Measurements from ENCODE around the gene FCSK. TPM values are rescaled to one million over a fixed set of nuclear protein-coding genes. Genes with fewer than 3 reads are reported as not detected.
A peak's percentile ranks its signal among the peaks of the same experiment; 100 is the strongest.
"Not testable (repeated sequence)": the region's sequence is repeated elsewhere in the genome, so short reads cannot be mapped to it uniquely, and the experiment has no call there.

The FCSK gene
- total RNA-seq, 1 experiment from 2014 or later, result 9.4 TPM

DNA sequence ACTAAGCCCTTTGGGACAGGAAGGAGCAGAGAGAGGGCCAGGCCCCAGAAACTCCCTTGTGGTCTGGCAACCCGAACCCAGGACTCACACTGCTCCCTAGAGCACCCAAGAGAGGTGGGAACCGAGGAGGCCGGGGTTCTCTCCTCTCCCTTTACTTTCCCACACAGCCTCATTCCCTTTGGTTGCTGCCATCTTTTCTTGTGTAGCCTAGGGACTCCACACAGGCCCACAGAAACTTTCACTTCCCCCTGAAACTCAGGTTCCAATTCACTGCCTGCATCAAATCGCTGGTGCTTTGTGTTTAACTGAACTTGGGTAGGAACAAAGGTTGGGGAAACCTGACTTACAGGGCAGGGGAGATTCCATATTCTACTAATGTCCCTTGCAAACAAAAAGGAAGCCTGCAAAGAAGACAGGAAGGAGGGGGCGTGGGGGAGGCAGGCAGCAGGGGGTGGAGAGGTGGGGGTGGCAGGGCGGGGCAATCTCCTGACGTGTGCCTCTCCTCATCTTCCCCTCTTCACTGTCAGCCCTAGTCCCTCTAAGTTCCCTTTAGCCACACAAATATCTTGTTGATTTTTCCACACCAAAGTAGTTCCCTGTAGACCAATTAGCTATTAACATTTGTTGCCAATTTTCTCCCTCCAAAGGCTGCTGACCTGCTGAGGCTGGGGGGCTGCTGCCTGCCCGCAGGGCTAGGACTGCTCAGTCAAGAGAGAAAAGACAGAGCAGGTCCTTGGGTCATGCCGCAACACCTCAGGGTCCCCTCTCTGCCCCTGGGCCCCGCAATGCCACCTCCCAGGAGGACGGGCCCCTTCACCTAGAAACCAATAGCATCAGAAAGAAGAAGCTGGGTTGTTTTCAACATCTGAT lies 23.5 kb upstream of the FCSK start:
- DNase-seq (ENCODE audit: low spot score), result peak; percentile 36

DNA sequence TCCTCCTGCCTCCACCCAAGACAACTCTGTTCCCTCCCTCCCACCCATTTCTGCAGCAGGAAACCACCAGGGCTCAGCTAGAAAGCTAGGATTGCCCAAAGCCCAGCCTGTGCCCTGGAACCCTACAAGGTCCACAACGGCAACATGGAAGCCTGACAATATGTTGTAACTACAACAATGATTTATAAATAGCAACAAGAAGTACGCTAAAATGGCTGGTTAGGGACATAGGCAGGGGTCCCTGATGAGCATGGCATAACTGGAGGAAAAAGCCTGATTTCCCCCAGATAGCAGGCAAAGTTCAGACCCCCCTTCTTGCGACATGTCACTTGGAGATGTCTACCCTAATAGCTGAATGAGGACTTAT lies 22.1 kb upstream of the FCSK start:
- no peak for DNase-seq (ENCODE audit: low spot score)

DNA sequence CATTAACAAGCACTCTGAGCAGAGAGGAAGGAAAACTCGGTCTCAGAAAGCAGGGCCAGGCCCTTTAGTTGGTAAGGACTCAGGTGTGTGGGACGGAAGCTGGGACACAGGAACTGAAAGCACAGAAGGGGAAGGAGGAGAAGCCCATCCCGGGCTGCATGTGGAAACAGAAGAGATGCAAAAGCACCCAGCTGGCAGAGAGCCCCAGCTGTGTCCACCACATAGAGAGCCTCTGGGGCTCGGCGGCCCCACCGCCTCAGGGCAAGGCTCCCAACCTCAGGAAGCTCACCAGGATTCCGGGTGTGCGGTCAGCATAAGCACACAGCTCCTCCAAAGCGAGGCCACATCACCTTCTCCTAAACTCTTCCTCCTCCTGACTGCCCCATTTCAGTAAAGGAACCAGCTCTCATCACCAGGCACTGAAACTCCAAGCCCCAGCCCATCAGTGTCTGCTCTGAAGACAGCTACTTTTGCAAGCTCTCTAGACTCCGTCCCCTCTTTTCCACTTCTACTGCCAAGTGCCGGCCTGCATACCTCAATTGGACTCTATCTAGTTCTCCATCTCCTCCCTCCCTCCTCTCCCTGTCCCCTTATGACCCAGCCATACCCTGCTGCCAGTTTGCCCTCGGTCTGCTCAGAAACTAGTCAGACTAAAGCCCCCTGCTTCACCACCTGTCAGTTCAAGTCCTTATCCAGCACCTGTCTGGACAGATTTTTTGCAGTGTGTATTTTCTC lies 21.5 kb upstream of the FCSK start:
- DNase-seq (ENCODE audit: low spot score), result peak; percentile 51

DNA sequence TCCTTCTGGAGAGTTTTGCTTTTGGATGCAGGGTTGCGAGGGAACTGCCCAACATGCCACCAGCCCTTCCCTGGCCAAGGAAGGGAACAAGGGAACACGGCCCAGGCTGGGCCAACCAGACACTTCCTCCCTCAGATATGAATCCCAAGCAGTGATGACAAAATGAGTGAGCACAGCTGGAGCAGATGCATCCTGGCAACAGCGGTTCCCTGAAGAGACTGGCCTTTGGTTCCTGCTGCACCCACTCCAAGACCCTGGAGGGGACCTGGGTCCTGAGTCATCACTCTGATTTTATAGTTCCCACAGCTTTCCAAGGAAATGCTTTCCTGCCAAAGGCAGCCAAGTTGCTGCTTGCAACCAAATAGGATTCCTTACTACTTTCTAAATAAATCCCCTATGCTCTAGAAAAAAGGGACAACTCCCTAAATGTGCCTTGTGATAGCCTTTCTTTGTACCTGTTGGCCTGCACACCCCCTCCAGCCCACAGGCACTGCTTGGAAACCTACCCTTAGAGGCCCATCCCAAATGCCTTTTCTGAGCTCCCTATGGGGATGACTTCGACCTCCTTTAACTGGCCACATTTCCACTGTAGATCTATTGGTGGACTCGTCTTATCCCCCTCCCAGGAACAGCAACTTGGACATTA lies 20.8 kb upstream of the FCSK start:
- peak; percentile 89 for DNase-seq (ENCODE audit: low spot score)

DNA sequence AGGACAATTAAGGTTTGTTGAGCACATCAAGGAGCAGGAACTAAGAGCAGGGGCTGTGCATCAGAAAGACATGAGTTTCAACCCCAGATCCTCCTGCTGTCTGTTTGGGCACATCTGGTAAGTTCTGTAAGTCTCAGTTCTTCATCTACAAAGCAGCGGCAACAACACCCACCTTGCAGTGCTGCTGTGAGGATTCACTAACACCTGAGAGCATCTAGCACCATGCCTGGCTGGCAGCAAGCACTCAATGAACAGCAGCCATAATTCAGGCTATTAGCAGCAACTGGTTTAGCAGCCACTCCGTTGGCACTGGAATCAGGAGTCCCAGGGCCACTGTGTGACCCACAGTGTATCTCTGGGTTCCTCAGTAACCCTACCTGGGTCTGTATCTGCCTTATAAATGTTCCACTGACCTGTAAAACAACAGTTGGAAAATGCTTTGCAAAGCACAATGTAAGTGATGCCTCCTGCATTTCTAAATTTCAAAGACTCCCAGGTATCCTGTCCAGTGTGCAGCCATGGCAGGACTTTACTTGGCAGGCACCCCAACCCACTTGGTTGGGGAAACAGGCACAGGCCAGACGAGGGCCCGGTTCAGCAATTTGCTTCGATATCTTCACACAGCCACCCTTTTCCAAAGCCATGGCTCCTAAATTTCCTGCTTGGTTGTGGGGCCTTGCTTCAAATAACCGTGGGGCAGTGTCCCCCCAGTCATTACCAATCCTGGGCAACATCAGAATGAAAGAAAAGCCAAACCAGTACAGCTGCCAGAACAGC lies 19.7 kb upstream of the FCSK start:
- DNase-seq (ENCODE audit: low spot score), result no peak

DNA sequence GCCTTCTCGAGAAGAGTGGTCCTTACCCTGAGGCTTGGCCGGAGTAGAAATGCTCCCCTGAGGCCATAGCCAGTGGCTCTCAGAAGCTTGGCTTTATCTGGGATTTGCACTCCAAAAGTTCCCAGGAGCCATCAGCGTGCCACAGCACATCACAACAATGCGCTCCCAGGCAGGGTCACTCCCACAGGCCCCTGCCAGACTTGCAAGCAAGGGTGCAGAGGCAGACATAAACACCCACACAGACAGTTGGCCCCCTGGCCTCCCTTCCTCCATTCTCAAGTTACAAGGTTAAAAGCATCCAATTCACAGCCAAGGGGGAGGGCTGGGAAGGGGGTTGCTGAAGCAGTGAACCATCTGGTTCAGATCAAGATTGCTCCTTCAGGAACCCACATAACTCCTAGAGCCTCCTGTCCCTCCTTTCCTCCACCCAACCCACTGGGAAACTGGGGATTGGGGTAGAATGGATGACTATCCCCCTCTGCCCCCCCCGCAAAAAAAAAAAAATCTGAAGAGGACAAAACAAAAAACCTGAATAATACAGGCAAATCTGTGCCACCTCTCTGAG lies 17.3 kb upstream of the FCSK start:
- DNase-seq (ENCODE audit: low spot score), result no peak

DNA sequence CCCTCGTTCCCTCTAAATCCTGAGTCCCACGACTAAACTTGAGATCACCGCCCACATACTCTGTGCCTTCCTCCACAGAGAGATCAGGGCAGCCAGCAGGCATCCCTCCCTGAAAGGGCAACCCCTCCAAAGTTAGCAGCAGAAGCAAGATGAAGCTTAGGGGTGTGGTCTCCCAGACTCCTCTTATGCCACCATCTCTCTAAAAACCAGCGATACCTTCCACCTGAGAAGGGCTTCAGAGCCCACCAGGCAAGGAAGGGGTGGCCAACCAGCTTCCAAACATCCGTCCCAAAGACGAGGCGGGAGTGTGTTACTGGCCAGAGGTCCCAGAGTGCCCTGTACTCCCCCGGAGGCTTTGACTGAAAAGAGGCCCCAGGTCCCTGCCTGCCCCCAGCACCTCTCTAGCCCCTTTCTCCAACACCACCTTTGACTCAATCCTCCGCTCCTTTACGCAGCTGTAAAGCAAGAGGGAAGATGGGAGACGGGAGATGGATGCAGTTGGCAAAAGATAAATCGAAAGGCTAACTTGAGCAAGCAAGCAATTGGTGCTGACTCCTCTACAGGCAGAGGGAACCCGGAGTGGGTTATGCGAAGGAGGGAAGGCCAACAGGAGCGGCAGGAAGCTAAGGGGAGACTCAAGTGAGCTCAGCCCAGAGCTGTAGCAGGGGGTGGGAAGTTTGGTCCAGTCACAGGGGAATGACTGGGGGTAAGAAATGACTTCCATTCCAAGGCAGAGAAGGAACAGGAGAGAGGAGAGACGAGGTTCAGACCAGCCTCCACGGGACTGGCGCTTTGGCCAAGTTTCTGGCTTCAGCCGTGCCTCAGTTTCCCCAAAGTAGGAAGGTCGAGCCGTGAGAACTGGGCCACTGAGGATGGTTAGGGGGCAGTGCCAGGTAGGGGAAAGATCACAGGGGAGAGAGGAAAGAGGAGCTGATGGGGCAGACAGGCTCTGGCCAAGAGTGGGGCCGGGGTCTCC lies 16.5 kb upstream of the FCSK start:
- DNase-seq (ENCODE audit: low spot score), result no peak

DNA sequence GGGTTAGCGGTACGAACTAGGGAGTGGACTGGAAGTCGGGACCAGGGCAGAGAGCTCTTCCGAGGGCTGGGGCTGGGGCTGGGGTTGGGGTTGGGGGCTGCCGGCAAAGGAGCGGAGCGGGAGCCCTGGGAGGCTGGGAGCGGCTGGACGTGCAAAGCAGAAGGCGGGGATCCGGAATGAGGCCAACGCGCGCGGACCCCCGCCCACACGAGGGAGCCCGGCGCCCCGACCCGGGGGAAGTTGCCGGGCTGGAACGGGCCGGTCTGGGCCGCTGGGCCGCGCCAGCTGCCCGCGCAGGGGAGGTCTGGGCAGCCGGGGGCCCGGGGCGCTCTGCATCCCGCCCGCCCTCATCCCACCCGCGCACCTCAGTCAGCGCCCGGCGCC lies 15.8 kb upstream of the FCSK start:
- DNase-seq (ENCODE audit: low spot score), result no peak

DNA sequence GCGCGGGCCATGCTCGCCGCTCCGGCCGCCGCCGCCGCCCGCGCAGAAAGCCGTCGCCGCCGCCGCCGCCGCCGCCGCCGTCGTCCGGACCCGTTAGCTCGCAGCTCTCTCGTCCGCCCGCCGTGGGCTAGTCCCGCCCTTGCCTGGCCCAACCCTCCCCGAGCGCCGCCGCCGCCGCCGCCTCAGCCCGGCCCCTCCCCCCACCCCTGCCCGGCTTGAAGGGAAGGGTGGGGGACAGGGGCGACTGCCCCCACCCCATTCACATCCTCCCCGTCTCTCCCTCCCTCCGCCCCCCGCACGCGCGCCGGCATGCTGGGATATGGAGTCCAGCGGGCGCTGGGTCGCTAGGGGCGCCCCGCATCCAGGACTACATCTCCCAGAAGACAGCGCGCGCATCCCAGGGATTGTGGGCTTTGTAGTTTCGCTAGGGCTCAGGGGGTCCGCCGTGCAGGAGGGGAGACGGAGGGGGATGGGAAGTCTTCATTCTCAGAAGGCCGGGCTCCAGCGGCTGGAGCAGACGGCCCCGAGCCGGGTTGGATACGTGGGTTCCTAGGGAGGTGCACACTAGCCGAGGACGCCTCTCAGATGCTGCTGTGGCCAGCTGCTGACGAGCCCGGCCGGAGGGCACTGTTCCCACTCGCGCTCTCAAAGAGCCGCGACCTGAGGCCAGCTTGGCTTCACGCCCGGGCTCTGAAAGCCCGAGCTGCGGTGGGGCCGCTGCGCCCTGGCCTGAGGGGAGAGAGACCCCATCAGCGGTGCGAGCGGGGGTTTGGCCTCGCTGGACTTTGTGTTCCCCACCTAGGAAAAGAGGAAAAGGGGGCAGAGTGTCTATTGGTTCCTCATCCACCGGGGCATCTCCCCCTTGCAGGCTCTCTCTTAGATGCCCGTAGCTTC lies 15.2 kb upstream of the FCSK start, which contains the start of gene ST3GAL2:
Gene ST3GAL2 (minus strand): TSS at position 132 of the 894 bp plus-strand sequence. CDS start 40,570 bp downstream, outside the sequence.
- peak; percentile 87 for DNase-seq (ENCODE audit: low spot score)

DNA sequence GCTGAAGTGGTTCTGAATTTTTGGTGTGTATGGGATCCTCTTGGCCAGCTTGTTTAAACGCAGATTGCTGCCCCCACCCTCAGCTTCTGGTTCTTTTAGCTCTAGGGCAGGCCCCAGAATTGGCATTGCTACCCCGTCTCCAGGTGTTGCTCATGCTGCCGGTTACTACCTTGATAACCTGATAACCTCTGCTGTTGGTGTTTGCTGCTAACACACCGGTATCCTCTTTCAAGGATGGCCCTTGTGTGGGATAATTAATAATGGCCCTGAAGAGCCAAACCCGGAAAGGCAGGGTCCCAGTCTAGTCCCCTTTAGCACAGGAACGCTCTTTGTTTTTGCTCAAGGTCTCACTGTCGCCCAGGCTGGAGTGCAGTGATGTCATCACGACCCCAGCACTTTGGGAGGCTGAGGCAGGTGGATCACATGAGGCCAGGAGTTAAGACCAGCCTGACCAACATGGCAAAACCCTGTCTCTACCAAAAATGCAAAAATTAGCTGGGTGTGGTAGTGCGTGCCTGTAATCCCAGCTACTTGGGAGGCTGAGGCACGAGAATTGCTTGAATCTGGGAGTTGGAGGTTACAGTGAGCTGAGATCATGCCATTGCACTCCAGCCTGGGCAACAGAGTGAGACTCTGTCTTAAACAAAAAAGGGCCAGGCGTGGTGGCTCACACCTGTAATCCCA lies 14.2 kb upstream of the FCSK start:
- DNase-seq (ENCODE audit: low spot score), result no peak

DNA sequence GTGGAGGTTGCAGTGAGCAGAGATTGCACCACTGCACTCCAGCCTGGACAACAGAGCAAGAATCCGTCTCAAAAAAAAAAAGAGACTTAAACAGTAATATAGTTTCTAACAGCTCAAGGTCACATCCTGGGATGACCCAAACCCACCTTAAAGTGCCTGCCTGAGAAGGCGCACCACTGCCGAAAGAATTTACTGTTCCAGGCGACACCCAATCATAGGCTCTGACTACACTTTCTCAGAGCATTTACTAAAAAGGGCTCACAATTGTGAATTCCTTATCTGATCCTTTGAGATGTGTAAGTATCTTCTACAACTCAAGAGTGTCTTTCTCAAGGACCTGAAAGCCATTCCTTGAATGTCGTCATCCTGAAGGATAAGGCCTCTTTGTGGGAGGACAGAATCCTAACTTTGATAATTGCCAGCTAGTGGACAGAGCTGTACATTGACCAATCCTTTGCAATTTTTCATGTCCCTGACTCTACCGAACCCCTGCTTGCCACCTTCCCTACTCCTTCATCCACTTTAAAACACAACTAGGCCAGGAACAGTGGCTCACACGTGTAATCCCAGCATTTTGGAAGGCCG lies 12.9 kb upstream of the FCSK start:
- DNase-seq (ENCODE audit: low spot score), result no peak

DNA sequence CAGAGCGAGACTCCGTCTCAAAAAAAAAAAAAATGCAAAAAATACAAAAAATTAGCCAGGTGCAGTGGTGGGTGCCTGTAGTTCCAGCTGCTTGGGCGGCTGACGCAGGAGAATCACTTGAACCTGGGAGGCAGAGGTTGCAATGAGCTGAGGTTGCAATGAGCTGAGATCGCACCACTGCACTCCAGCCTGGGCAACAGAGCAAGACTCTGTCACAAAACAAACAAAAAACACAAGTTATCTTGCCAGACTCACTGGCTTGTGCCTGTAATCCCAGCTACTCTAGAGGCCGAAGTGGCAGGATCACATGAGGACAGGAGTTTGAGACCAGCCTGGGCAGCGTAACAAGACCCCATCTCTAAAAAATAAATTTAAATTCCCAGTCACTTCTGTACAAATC lies 12.1 kb upstream of the FCSK start:
- DNase-seq (ENCODE audit: low spot score), result no peak

DNA sequence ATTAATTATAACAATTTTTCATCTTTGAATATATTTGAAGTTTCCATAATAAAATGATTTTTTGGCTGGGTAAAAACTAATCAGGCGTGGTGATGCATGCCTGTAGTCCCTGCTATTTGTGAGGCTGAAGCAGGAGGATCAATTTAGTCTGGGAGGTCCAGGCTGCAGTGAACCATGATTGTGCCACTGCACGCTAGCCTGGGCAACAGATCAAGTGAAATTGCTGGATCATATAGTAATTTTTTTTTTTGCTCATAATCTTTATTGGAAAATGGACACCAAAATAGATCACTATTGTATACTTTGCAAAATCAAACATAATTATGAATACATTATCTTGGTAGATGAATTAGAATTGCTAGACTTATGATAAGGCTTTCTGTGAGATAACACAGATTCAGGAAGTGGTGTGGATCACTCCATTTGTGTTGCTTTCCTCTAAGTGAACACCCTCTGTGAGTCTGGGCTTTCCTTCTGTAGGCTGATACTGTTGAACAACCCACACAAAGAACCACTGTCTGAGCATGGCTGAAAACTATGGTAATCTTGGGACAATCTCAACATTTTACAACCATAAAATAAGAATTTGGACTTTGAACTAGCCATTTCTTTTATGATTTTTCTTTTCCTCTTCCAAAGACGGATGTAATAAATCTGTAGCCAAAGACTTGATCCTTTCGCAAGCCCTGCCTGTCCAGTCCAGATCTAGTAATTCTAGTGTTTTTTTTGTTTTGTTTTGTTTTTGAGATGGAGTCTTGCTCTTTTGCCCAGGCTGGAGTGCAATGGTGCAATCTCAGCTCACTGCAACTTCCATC lies 9.9 kb upstream of the FCSK start:
- DNase-seq (ENCODE audit: low spot score), result no peak

DNA sequence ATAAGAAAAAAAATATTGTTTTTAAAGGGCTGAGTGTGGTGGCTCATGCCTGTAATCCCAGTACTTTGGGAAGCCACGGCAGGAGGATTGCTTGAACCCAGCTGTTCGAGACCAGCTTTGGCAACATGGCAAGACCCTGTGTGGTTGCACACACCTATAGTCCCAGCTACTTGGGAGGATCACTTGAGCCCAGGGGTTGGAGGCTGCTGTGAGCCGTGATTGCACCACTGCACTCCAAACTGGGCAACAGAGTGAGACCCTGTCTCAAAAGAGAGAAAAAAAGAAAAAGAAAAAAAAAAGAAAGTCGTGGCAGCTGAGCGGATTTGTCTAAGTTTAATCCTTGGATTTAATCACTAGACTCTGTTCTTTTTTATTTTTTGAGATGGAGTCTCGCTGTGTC lies 6.3 kb upstream of the FCSK start:
- DNase-seq (ENCODE audit: low spot score), result no peak

DNA sequence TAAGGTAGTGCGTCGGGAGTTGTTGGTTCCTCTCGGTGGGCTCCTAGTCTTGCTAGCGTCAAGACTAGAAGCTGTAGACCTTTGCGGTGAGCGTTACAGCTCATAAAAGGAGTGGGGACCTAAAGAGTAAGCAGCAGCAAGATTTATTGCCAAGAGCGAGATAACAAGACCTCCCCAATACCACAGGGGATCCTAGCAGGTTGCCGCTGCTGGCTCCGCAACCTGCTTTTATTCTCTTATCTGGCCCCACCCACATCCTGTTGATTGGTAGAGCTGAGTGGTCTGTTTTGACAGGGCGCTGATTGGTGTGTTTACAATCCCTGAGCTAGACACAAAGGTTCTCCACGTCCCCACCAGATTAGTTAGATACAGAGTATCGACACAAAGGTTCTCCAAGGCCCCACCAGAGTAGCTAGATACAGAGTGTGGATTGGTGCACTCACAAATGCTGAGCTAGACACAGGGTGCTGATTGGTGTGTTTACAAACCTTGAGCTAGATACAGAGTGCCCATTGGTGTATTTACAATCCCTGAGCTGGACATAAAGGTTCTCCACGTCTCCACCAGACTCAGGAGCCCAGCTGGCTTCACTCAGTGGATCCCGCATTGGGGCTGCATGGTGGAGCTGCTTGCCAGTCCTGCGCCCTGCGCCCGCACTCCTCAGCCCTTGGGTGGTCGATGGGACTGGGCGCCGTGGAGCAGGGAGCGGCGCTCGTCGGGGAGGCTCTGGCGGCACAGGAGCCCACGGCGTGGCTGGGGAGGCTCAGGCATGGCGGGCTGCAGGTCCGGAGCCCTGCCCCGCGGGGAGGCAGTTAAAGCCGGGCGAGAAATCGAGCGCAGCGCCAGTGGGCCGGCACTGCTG lies 4.0 kb upstream of the FCSK start:
- not testable (repeated sequence) for DNase-seq (ENCODE audit: low spot score)

DNA sequence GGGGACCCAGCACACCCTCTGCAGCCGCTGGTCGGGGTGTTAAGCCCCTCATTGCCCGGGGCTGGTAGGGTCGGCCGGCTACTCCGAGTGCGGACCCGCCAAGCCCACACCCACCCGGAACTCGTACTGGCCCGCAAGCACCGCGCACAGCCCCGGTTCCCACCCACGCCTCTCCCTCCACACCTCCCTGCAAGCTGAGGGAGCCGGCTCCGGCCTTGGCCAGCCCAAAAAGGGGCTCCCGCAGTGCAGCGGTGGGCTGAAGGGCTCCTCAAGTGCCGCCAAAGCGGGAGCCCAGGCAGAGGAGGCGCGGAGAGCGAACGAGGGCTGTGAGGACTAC lies 3.4 kb upstream of the FCSK start:
- not testable (repeated sequence) for DNase-seq (ENCODE audit: low spot score)
